ENCODE measurements around the gene DMXL2.
"Not testable (repeated sequence)": the region's sequence is repeated elsewhere in the genome, so short reads cannot be mapped to it uniquely, and the experiment has no call there.

DMXL2 gene

DNA sequence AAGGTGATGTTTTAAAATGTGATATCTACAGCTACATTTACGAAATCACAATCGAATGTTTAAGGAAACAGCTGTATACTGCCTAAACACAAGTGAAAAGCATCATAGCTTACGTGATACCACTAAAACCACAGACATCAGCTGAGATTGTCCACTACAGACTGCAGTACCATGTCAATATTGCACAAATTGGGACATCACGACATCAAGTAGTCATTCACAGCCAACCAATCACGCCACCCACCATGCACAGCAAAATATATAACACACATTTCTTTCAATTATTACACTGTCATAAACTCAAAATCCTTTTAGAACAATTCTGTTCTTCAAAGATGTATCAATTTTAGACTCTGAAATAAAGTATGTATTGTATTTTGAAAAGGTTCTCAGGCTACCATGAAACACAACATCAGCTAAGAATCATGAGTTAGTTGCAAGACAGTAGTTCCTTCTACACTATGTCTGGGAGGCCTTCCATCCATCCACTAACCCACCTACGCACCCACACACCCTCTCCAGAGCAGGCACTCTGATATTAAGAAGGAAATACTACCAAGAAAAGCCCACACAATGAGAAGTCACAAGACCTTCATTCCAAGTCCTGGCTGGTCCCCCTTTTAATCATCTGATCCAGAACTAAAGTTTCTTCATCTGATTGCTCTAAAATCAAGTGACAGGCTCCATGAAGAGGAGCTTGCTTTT is 3.1 kb downstream of the DMXL2 start:
- in situ Hi-C loops (cut with HindIII; ENCODE audit: low pct_unique_long_range_greater_than_20kb, low sequenced_read_pairs) = no loop called here
- DNase-seq (ENCODE audit: low read depth in 1 of 2, low spot score in 1 of 2) = no peak
- no peak for TF ChIP-seq JUND (IDR thresholded peaks at IDR 0.05; ENCODE audit: low read depth)

- in situ Hi-C loops (cut with HindIII; ENCODE audit: low pct_unique_long_range_greater_than_20kb, low sequenced_read_pairs) = no loop called here
- no peak for TF ChIP-seq JUND (IDR thresholded peaks at IDR 0.05; ENCODE audit: low read depth)
- no peak for DNase-seq (ENCODE audit: low read depth in 1 of 2, low spot score in 1 of 2)
These were observed 4.7 kb downstream of the DMXL2 start for GRCh38 chr15:51617886-51618285.

GRCh38 chr15:51613951-51614350 is 8.6 kb downstream of the DMXL2 start:
- in situ Hi-C loops (cut with HindIII; ENCODE audit: low pct_unique_long_range_greater_than_20kb, low sequenced_read_pairs) = no loop called here
- no peak for TF ChIP-seq JUND (IDR thresholded peaks at IDR 0.05; ENCODE audit: low read depth)
- no peak for DNase-seq (ENCODE audit: low read depth in 1 of 2, low spot score in 1 of 2)

- in situ Hi-C loops (cut with HindIII; ENCODE audit: low pct_unique_long_range_greater_than_20kb, low sequenced_read_pairs); DNase-seq (ENCODE audit: low read depth in 1 of 2, low spot score in 1 of 2): not testable (repeated sequence)
These were observed 9.9 kb downstream of the DMXL2 start for GRCh38 chr15:51612669-51613068.

- in situ Hi-C loops (cut with HindIII; ENCODE audit: low pct_unique_long_range_greater_than_20kb, low sequenced_read_pairs); DNase-seq (ENCODE audit: low read depth in 1 of 2, low spot score in 1 of 2): not testable (repeated sequence)
These were observed 19.1 kb downstream of the DMXL2 start for GRCh38 chr15:51603462-51603948.

DNA sequence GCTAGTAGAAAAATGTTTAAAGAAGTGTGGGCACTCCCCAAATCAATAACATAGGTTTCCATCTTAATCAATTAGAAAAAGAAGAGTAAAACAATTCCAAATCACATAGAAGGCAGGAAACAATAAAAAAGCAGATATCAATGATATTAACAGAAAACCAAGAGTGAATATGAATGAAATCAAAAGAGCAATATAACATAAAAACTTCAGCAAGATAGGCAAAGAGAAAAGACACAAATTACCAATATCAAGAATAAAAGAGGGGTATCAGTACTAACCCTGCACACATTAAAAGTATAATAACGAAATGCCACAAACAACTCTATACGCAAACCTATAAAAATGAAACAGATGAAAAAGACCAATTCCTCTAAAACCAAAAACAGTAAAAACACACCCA is 19.6 kb downstream of the DMXL2 start:
- in situ Hi-C loops (cut with HindIII; ENCODE audit: low pct_unique_long_range_greater_than_20kb, low sequenced_read_pairs) = no loop called here
- TF ChIP-seq JUND (IDR thresholded peaks at IDR 0.05; ENCODE audit: low read depth) = no peak
- DNase-seq (ENCODE audit: low read depth in 1 of 2, low spot score in 1 of 2) = no peak

DNA sequence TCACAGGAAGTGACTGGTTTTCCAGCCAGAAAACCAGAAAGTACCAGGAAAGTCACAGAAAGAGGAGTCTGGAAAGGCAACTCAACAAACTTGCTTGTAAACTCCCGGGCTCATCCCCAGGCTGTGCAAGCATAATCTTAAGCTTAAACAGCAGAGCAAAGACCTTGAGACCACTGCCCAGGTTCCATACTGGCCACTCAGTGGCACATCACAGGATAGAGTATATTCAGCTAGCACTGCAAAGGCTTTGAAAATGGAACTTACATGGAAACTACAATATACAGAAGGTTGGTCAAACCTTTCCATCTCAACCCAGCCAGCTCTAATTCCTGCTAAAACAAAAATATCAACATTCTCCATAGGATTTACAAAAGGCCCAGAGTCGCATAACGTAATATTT is 20.1 kb downstream of the DMXL2 start:
- no peak for TF ChIP-seq JUND (IDR thresholded peaks at IDR 0.05; ENCODE audit: low read depth)
- no peak for DNase-seq (ENCODE audit: low read depth in 1 of 2, low spot score in 1 of 2)
- in situ Hi-C loops (cut with HindIII; ENCODE audit: low pct_unique_long_range_greater_than_20kb, low sequenced_read_pairs) = no loop called here

GRCh38 chr15:51601801-51602200 is 20.8 kb downstream of the DMXL2 start:
- in situ Hi-C loops (cut with HindIII; ENCODE audit: low pct_unique_long_range_greater_than_20kb, low sequenced_read_pairs) = no loop called here
- no peak for DNase-seq (ENCODE audit: low read depth in 1 of 2, low spot score in 1 of 2)
- TF ChIP-seq JUND (IDR thresholded peaks at IDR 0.05; ENCODE audit: low read depth) = no peak

- no peak for DNase-seq (ENCODE audit: low read depth in 1 of 2, low spot score in 1 of 2)
- in situ Hi-C loops (cut with HindIII; ENCODE audit: low pct_unique_long_range_greater_than_20kb, low sequenced_read_pairs) = no loop called here
- no peak for TF ChIP-seq JUND (IDR thresholded peaks at IDR 0.05; ENCODE audit: low read depth)
These were observed 22.5 kb downstream of the DMXL2 start for GRCh38 chr15:51600114-51600513.

- no peak for DNase-seq (ENCODE audit: low read depth in 1 of 2, low spot score in 1 of 2)
- in situ Hi-C loops (cut with HindIII; ENCODE audit: low pct_unique_long_range_greater_than_20kb, low sequenced_read_pairs) = no loop called here
- TF ChIP-seq JUND (IDR thresholded peaks at IDR 0.05; ENCODE audit: low read depth) = no peak
These were observed 32.5 kb downstream of the DMXL2 start for GRCh38 chr15:51589881-51590568.

- DNase-seq (ENCODE audit: low read depth in 1 of 2, low spot score in 1 of 2) = no peak
- no peak for TF ChIP-seq JUND (IDR thresholded peaks at IDR 0.05; ENCODE audit: low read depth)
- in situ Hi-C loops (cut with HindIII; ENCODE audit: low pct_unique_long_range_greater_than_20kb, low sequenced_read_pairs) = no loop called here
These were observed 33.6 kb downstream of the DMXL2 start for GRCh38 chr15:51588966-51589365.

DNA sequence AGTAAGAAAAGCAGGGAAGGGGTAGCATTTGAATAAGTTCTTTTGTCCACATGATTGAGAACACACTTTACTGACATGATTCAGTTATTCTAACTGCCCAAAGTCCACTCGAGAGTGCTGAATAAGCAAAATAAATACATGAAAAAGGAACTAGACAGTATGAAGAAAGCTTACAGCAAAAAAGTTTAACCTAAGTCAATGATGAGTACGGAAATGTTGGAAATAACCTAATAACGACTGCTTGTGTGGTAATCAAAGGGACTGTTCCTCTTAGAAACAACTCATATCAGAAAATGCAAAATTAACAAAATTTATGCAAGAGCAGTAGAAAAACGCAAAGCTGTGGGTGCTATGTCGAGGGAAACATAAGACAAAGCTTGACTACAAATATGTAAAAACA is 36.6 kb downstream of the DMXL2 start:
- DNase-seq (ENCODE audit: low read depth in 1 of 2, low spot score in 1 of 2) = no peak
- no peak for TF ChIP-seq JUND (IDR thresholded peaks at IDR 0.05; ENCODE audit: low read depth)
- in situ Hi-C loops (cut with HindIII; ENCODE audit: low pct_unique_long_range_greater_than_20kb, low sequenced_read_pairs) = no loop called here

DNA sequence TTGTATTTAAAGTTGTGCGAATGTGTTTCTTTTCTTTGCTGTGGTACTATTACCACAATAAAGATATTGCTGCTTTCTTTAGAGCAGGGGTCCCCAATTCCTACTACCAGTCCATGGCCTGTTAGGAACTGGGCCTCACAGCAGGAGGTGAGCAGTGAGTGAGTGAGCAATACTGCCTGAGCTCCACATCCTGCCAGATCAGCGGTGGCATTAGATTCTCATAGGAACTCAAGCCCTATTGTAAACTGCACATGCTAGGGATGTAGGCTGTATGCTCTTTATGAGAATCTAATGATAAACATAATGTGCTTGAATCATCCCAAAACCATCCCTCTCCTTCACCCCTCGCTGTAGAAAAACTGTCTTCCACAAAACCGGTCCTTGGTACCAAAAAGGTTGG is 41.6 kb downstream of the DMXL2 start:
- no peak for DNase-seq (ENCODE audit: low read depth in 1 of 2, low spot score in 1 of 2)
- no peak for TF ChIP-seq JUND (IDR thresholded peaks at IDR 0.05; ENCODE audit: low read depth)
- in situ Hi-C loops (cut with HindIII; ENCODE audit: low pct_unique_long_range_greater_than_20kb, low sequenced_read_pairs) = no loop called here

Data from T47D (cell line).